HG03095 (cell line): ENCODE results near the gene PPP1R15A.
"Not testable (repeated sequence)": the region's sequence is repeated elsewhere in the genome, so short reads cannot be mapped to it uniquely, and the experiment has no call there.

ENCODE experiments used
- ATAC-seq: cut with Tn5 transposase; IDR thresholded peaks from one replicate; pipeline ENCODE4 v1.9.1; 2021; ENCODE audit warnings: moderate library complexity; ENCODE audit not compliant: unreplicated experiment

Gene PPP1R15A

GRCh38 chr19:48910803-48911202, 38.6 kb downstream of the PPP1R15A start:
- no peak for ATAC-seq

GRCh38 chr19:48913114-48913889, 41.1 kb downstream of the PPP1R15A start:
- ATAC-seq = no peak

- ATAC-seq = no peak
Observed at GRCh38 chr19:48914181-48914580, 42.0 kb downstream of the PPP1R15A start.

GRCh38 chr19:48915757-48916156, 43.5 kb downstream of the PPP1R15A start:
- ATAC-seq = no peak

GRCh38 chr19:48918071-48918470, 45.9 kb downstream of the PPP1R15A start:
- no peak for ATAC-seq

- no peak for ATAC-seq
Observed at GRCh38 chr19:48918801-48919247, 46.6 kb downstream of the PPP1R15A start.

- not testable (repeated sequence) for ATAC-seq
Observed at GRCh38 chr19:48919271-48919670, 47.0 kb downstream of the PPP1R15A start.

GRCh38 chr19:48920949-48921348, 48.7 kb downstream of the PPP1R15A start:
- no peak for ATAC-seq

- no peak for ATAC-seq
Observed at GRCh38 chr19:48921721-48922500, 49.7 kb downstream of the PPP1R15A start.

GRCh38 chr19:48922548-48923490, 50.6 kb downstream of the PPP1R15A start:
- ATAC-seq = no peak

- no peak for ATAC-seq
Observed at GRCh38 chr19:48925240-48925843, 53.1 kb downstream of the PPP1R15A start.
